Activated T-cell treated with anti-CD3 and anti-CD28 coated beads, Interleukin-2, amount 50 U/mL, for 72 hours (primary cell): ENCODE results near the gene APLP2. TPM values are rescaled to one million over a fixed set of nuclear protein-coding genes. Genes with fewer than 3 reads are reported as not detected.
"Not testable (repeated sequence)": the region's sequence is repeated elsewhere in the genome, so short reads cannot be mapped to it uniquely, and the experiment has no call there.

Experiments used
- ATAC-seq, 2 donors: fragments of 150-1000 bp; cut with Tn5 transposase; replicated peaks in 1 of 2; 2 replicates each; pipeline ENCODE4 v1.10.0; 2021; ENCODE audit warnings: moderate library complexity in 2 of 2, mild to moderate bottlenecking in 1 of 2
- DNase-seq, 2 donors: peaks; one replicate each; pipeline ENCODE4 v3.0.0; 2021 to 2022; ENCODE audit warnings: mixed read lengths in 1 of 2
- H3K27ac Mint-ChIP-seq: one replicate; pipeline ENCODE4 v1.8.0; 2022; ENCODE audit warnings: mild to moderate bottlenecking, moderate library complexity, mixed read lengths
- H3K27me3 Mint-ChIP-seq: one replicate; pipeline ENCODE4 v1.8.0; 2022; ENCODE audit warnings: low read depth, mixed read lengths
- H3K36me3 Mint-ChIP-seq, 2 donors: one replicate each; pipeline ENCODE4 v1.8.0; 2022; ENCODE audit warnings: mixed read lengths in 2 of 2, mild to moderate bottlenecking in 1 of 2; ENCODE audit not compliant: insufficient read depth in 2 of 2
- H3K4me1 Mint-ChIP-seq: one replicate; pipeline ENCODE4 v1.8.0; 2022; ENCODE audit warnings: low read depth, mixed read lengths
- H3K4me3 Mint-ChIP-seq, 2 donors: one replicate each; pipeline ENCODE4 v1.8.0; 2022; ENCODE audit warnings: mild to moderate bottlenecking in 2 of 2, mixed read lengths in 2 of 2, moderate library complexity in 2 of 2
- H3K9me3 Mint-ChIP-seq, 2 donors: one replicate each; pipeline ENCODE4 v1.8.0; 2022; ENCODE audit warnings: mixed read lengths in 2 of 2
- total RNA-seq, 2 donors: library from RNA; stranded (reverse); gene quantifications; one replicate each; pipeline ENCODE4 v1.2.3, GENCODE V29; 2022

Gene APLP2
- total RNA-seq, 2 donors from 2014 or later: 37.8 to 44.2 TPM

- DNase-seq (no peak), ATAC-seq (no peak)
- Mint-ChIP-seq H3K27ac (no peak overlapping the region), H3K4me1 (no peaks in the 10 kb centered on the region), H3K36me3 (no peaks in the 10 kb centered on the region), H3K4me3 (no peak overlapping the region), H3K9me3 (no peaks in the 10 kb centered on the region), H3K27me3 (no peaks in the 10 kb centered on the region)
These were observed 30.8 kb downstream of the APLP2 start for GRCh38 chr11:130100381-130101095.

GRCh38 chr11:130101661-130102060 lies 32.0 kb downstream of the APLP2 start:
- no peaks in the 10 kb centered on the region for H3K27me3 Mint-ChIP-seq
- ATAC-seq (no peak), DNase-seq (no peak)
- no peaks in the 10 kb centered on the region for H3K9me3 Mint-ChIP-seq
- H3K27ac Mint-ChIP-seq: no peak overlapping the region
- H3K4me1 Mint-ChIP-seq: no peaks in the 10 kb centered on the region
- H3K36me3 Mint-ChIP-seq: no peaks in the 10 kb centered on the region
- H3K4me3 Mint-ChIP-seq: no peak overlapping the region

DNA sequence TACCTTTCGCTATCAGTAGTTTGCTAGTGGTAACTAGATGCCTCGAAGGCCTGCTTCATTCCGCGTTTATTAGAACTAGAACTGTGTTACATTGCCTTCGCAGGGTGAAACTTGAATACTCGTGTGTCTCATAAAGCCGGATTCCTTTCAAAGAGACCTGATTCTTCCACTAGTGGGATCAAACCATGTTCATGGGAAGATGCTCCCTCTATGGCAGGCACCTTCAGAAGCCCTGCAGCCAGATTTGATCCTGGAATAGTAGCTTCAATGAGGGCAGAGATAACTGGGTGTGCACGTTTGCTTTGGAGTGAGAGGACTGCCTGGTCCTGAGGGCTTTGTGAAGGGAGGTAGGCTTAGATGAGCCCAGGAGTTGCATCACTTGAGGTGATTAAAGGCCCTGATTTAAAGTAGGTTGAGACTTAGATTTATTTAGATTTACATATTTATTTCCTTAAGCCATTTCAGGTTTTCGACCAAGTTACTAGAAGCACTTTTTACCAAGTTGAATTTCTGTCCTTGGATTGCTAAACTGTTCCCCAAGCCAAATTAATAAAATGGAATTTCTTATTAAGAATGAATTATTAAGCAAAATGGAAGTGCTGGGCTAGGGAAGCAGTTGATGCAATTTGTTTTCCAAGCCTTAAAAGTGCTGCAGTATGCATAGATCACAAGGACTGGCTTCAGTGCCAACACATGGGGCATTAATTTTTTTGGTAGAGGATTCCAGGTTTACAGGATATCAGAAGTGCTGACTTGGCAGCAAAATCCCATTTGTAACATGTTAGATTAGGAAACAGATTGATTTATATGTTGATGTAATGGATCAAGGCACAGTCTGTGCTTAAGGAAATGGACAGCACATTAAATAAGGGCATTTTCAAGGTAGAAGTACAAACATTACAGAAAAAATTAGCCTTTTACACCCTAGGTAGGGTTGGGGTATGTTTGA lies 32.9 kb downstream of the APLP2 start:
- Mint-ChIP-seq H3K27me3 (no peaks in the 10 kb centered on the region), H3K27ac (no peak overlapping the region), H3K9me3 (peaks cover 0 to under 1% of the 10 kb centered on the region in 2 donors), H3K4me1 (no peaks in the 10 kb centered on the region), H3K4me3 (no peak overlapping the region), H3K36me3 (peaks cover under 1 to 2% of the 10 kb centered on the region in 2 donors)
- ATAC-seq (no peak), DNase-seq (no peak)

DNA sequence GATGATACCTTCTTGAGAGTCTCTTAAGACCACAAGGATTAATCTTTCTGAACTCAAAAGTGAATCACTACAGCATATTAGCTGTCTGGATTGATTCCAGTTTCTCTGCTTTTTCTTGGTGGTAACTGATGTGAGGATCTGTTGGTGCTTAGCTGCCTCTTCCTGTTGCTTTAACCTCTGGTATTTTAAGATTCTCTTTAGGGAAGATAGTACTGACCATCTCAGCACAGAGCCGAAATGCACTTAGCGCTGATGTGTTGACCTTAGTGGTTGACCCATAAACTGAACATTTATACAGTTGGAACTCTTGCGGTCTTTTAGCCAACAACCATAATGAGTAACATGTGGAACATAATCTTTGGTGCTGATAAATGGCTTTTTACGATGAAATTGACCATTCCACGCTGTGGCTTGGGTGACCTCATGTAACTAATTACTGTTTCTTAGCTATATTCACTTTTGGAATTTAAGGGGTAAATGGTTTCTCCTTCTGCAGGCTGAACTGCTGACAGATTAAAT lies 33.7 kb downstream of the APLP2 start:
- ATAC-seq (no peak), DNase-seq (no peak)
- H3K27ac Mint-ChIP-seq: no peak overlapping the region
- peaks cover 2 to 4% of the 10 kb centered on the region in 2 donors for H3K36me3 Mint-ChIP-seq
- H3K4me3 Mint-ChIP-seq: no peak overlapping the region
- H3K4me1 Mint-ChIP-seq: no peaks in the 10 kb centered on the region
- H3K9me3 Mint-ChIP-seq: peaks cover 0 to 2% of the 10 kb centered on the region in 2 donors
- H3K27me3 Mint-ChIP-seq: no peaks in the 10 kb centered on the region

GRCh38 chr11:130106381-130106780 lies 36.7 kb downstream of the APLP2 start:
- Mint-ChIP-seq H3K27ac (no peak overlapping the region), H3K27me3 (no peaks in the 10 kb centered on the region), H3K4me3 (no peak overlapping the region), H3K36me3 (peaks cover 2 to 4% of the 10 kb centered on the region in 2 donors), H3K9me3 (peaks cover 0 to 2% of the 10 kb centered on the region in 2 donors), H3K4me1 (no peaks in the 10 kb centered on the region)
- no peak for DNase-seq
- no peak for ATAC-seq

GRCh38 chr11:130108671-130109070 lies 39.0 kb downstream of the APLP2 start:
- DNase-seq, H3K4me1 Mint-ChIP-seq, H3K4me3 Mint-ChIP-seq, H3K27ac Mint-ChIP-seq, H3K27me3 Mint-ChIP-seq, H3K36me3 Mint-ChIP-seq, H3K9me3 Mint-ChIP-seq, ATAC-seq: not testable (repeated sequence)

- Mint-ChIP-seq H3K27me3 (no peaks in the 10 kb centered on the region), H3K36me3 (peaks cover 4 to 5% of the 10 kb centered on the region in 2 donors), H3K9me3 (peaks cover 0 to 2% of the 10 kb centered on the region in 2 donors), H3K4me1 (no peaks in the 10 kb centered on the region), H3K27ac (no peak overlapping the region), H3K4me3 (no peak overlapping the region)
- no peak for ATAC-seq
- no peak for DNase-seq
These were observed 39.7 kb downstream of the APLP2 start for GRCh38 chr11:130109386-130109785.

DNA sequence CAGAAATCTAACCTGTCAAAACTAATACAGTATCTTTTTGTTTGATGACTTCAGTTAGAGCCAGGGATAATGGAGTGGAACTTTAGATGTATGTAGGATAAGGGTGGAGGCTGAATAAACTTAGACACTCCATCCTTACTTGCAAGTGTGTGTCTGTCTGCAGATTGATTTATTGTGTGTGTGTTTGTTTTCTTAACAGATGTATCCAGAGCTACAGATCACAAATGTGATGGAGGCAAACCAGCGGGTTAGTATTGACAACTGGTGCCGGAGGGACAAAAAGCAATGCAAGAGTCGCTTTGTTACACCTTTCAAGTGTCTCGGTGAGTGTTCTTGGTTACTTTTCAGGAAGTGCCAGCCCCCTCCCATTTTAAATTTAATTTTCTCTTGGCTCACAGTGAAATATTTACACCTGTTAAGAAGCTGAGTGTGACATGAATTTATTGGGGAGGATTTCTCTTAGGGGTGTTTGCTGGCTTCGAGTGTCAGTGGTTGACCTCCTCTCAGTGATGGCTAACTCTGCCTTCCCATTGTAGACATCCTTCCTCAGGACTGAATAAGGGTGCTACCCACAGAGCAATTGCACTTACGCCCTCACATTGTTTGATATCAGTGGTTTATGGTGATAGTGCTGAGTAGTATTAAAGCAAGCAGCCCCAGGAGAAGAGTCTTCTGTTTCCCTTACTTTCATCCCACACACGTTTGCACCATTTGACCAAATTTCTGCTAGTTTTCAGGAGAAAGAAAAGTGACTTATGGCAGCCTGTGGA lies 40.8 kb downstream of the APLP2 start:
- H3K27ac Mint-ChIP-seq: no peak overlapping the region
- DNase-seq (no peak), ATAC-seq (no peak)
- peaks cover 4 to 5% of the 10 kb centered on the region in 2 donors for H3K36me3 Mint-ChIP-seq
- no peak overlapping the region for H3K4me3 Mint-ChIP-seq
- H3K4me1 Mint-ChIP-seq: no peaks in the 10 kb centered on the region
- peaks cover 3% of the 10 kb centered on the region for H3K27me3 Mint-ChIP-seq
- H3K9me3 Mint-ChIP-seq: peaks cover 0 to 2% of the 10 kb centered on the region in 2 donors

DNA sequence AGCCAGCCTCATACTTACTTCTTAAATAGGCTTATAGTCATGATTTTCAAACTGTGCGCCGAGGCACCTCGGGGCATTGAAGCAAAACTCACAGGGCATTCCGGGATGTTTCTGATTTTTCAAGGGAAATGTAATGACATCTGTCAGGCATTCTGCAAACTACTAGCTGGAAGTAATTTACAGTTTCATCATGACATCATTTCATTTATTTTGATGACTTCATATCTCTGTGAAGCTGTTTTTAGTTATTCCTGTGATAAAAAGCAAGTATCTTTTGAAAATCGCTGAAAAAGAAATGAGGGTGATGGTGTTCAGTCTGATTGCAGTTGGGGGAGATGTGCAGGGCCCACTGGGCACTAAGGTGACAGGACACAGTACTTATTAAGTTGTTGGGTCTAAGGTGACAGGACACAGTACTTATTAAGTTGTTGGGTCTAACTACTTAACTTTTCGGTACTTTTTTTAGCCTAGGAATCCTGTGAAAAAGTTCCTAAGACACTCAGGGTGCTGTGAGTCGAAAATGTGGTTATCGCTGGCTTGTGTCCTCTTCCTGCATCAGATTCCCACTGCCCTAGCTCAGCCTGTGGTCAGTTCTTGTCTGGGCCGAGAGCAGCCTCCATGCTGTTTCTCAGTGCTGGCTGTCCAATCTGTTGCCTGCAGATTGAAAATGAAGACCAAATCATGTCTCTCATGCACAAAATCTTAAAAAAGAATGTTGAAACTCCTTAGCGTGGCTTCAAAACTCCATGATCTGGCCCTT lies 42.6 kb downstream of the APLP2 start:
- ATAC-seq (no peak), DNase-seq (no peak)
- H3K4me1 Mint-ChIP-seq: no peaks in the 10 kb centered on the region
- peaks cover 0 to 2% of the 10 kb centered on the region in 2 donors for H3K9me3 Mint-ChIP-seq
- H3K27me3 Mint-ChIP-seq: peaks cover 7% of the 10 kb centered on the region
- peaks cover 4 to 5% of the 10 kb centered on the region in 2 donors for H3K36me3 Mint-ChIP-seq
- no peak overlapping the region for H3K4me3 Mint-ChIP-seq
- H3K27ac Mint-ChIP-seq: no peak overlapping the region

GRCh38 chr11:130114281-130114680 lies 44.6 kb downstream of the APLP2 start:
- H3K27ac Mint-ChIP-seq: no peak overlapping the region
- H3K4me3 Mint-ChIP-seq: no peak overlapping the region
- H3K9me3 Mint-ChIP-seq: no peaks in the 10 kb centered on the region
- H3K36me3 Mint-ChIP-seq: peaks cover 1 to 3% of the 10 kb centered on the region in 2 donors
- H3K4me1 Mint-ChIP-seq: peaks cover 19% of the 10 kb centered on the region
- H3K27me3 Mint-ChIP-seq: peaks cover 11% of the 10 kb centered on the region
- DNase-seq (no peak), ATAC-seq (no peak)

DNA sequence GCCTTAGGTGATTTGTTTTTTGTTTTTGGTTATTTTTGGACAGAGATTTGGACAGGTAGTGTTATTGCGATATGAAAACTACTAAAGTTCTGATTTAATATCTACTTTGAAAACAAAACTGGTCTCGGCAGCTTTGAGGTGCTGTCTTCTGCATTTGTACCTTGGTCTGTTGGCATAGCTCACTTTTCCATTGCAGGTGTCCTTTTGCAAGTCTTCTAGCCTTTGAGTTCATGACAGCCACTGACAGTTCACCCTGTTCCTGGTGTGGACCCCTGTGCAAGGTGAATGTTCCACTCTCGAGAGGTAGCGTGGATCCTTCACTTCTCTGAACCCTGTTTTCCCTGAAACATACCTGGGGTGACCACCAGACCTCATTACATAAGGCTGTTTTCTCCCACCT lies 45.0 kb downstream of the APLP2 start:
- H3K9me3 Mint-ChIP-seq: no peaks in the 10 kb centered on the region
- ATAC-seq (no peak), DNase-seq (no peak)
- peaks cover 15% of the 10 kb centered on the region for H3K27me3 Mint-ChIP-seq
- no peak overlapping the region for H3K27ac Mint-ChIP-seq
- no peak overlapping the region for H3K4me3 Mint-ChIP-seq
- H3K36me3 Mint-ChIP-seq: peaks cover 1 to 3% of the 10 kb centered on the region in 2 donors
- peaks cover 23% of the 10 kb centered on the region for H3K4me1 Mint-ChIP-seq

GRCh38 chr11:130115218-130115617 lies 45.5 kb downstream of the APLP2 start:
- Mint-ChIP-seq H3K4me1 (peaks cover 27% of the 10 kb centered on the region), H3K4me3 (no peak overlapping the region), H3K27ac (no peak overlapping the region), H3K27me3 (peaks cover 20% of the 10 kb centered on the region), H3K36me3 (peaks cover 1 to 3% of the 10 kb centered on the region in 2 donors), H3K9me3 (no peaks in the 10 kb centered on the region)
- ATAC-seq: no peak
- no peak for DNase-seq
